H1 (cell line): Measurements from ENCODE around the gene CDC42EP2. TPM values are rescaled to one million over a fixed set of nuclear protein-coding genes. Genes with fewer than 3 reads are reported as not detected.

Experiments
- CTCF ChIA-PET: fragments of 300-600 bp; sonication (Branson Sonifier 250); formaldehyde crosslinking; loops from one replicate; lab custom pipeline; 2021; ENCODE audit not compliant: partially characterized antibody; lab: Charles Lee
- POLR2A ChIA-PET: fragments of 300-600 bp; sonication (Branson Sonifier 250); formaldehyde crosslinking; loops from one replicate; lab custom pipeline; 2021; ENCODE audit warnings: inconsistent platforms; ENCODE audit not compliant: partially characterized antibody; lab: Charles Lee
- DNase-seq, 2 experiments: peaks; one replicate each; pipeline versions ENCODE4 v3.0.0 to v3.0.0-alpha.2; 2010 to 2022; ENCODE audit warnings: low spot score in 2 of 2, low read depth in 1 of 2, mixed read lengths in 1 of 2
- FAIRE-seq: peaks from 2 replicates; lab custom pipeline; 2011; peaks lifted over from hg19 to GRCh38; lab: Jason Lieb, UNC
- H2AFZ ChIP-seq: 2 replicates; pipeline ENCODE4 v1.8.1; 2012; ENCODE audit warnings: low read length, inconsistent platforms
- H2AK5ac ChIP-seq: 2 replicates; pipeline ENCODE4 v1.6.1; 2013; ENCODE audit warnings: low read depth, low read length
- H2BK120ac ChIP-seq: replicated peaks from 2 replicates; pipeline ENCODE3; 2013; ENCODE audit warnings: low read depth, low read length, inconsistent platforms
- H2BK12ac ChIP-seq: 2 replicates; pipeline ENCODE4 v1.6.1; 2013; ENCODE audit warnings: low read depth, low read length
- H2BK15ac ChIP-seq: 2 replicates; pipeline ENCODE4 v1.6.1; 2013; ENCODE audit warnings: low read length
- H2BK20ac ChIP-seq: 2 replicates; pipeline ENCODE4 v1.6.1; 2013; ENCODE audit warnings: low read length
- H2BK5ac ChIP-seq: 2 replicates; pipeline ENCODE4 v1.6.1; 2013; ENCODE audit warnings: low read depth, low read length
- H3K14ac ChIP-seq: 2 replicates; pipeline ENCODE4 v1.6.1; 2013; ENCODE audit warnings: inconsistent platforms; ENCODE audit not compliant: insufficient read length
- H3K18ac ChIP-seq: 2 replicates; pipeline ENCODE4 v1.6.1; 2013; ENCODE audit warnings: low read length; ENCODE audit errors: extremely low read depth
- H3K23ac ChIP-seq: 2 replicates; pipeline ENCODE4 v1.6.1; 2013; ENCODE audit warnings: inconsistent platforms; ENCODE audit not compliant: insufficient read length
- H3K23me2 ChIP-seq: 2 replicates; pipeline ENCODE4 v1.6.1; 2013; ENCODE audit warnings: low read depth, low read length
- H3K27ac ChIP-seq: 2 replicates; pipeline ENCODE4 v1.6.1; 2011; ENCODE audit warnings: low read depth, low read length, inconsistent platforms
- H3K27me3 ChIP-seq, 4 experiments: replicated peaks in 1 of 4; 1 replicate in 1 of 4; 2 replicates in 3 of 4; pipeline versions ENCODE4 v1.6.1 to v1.8.1; 2011 to 2013; ENCODE audit warnings: low read length in 3 of 4, mild to moderate bottlenecking in 3 of 4, inconsistent platforms in 2 of 4, mixed read lengths in 2 of 4, moderate library complexity in 1 of 4; ENCODE audit not compliant: control insufficient read depth in 3 of 4, insufficient read depth in 3 of 4; ENCODE audit errors: extremely low read depth in 1 of 4
- H3K36me3 ChIP-seq, 4 experiments: 2 replicates each; pipeline versions ENCODE4 v1.6.1 to v1.8.1; 2011 to 2013; ENCODE audit warnings: mild to moderate bottlenecking in 4 of 4, low read length in 3 of 4, moderate library complexity in 2 of 4, control low read depth in 1 of 4, inconsistent platforms in 1 of 4; ENCODE audit not compliant: insufficient read depth in 4 of 4, control insufficient read depth in 2 of 4
- H3K4ac ChIP-seq: replicated peaks from 2 replicates; pipeline ENCODE3; 2013; ENCODE audit warnings: low read length, low read depth, mixed read lengths, inconsistent platforms; ENCODE audit not compliant: insufficient read length
- H3K4me1 ChIP-seq, 4 experiments: replicated peaks in 1 of 4; 1 replicate in 1 of 4; 2 replicates in 3 of 4; pipeline versions ENCODE4 v1.6.1 to v1.8.1; 2011 to 2013; ENCODE audit warnings: low read length in 3 of 4, inconsistent platforms in 2 of 4, mixed read lengths in 1 of 4; ENCODE audit not compliant: insufficient read depth in 4 of 4, control insufficient read depth in 3 of 4
- H3K4me2 ChIP-seq, 2 experiments: 2 replicates each; pipeline versions ENCODE4 v1.6.1 to v1.8.1; 2011 to 2013; ENCODE audit warnings: low read depth in 2 of 2, low read length in 2 of 2, control low read depth in 1 of 2, inconsistent platforms in 1 of 2, mild to moderate bottlenecking in 1 of 2; ENCODE audit not compliant: insufficient read depth in 1 of 2
- H3K4me3 ChIP-seq, 4 experiments: fragments of 200-600, 300-600 bp in 1 of 4; sonication (generic), shearing (Covaris generic), sonication (Bioruptor Twin) in 1 of 4; 2 replicates each; pipeline versions ENCODE4 v1.5.1 to v1.8.1; 2011 to 2016; ENCODE audit warnings: low read length in 4 of 4, low read depth in 3 of 4, control low read depth in 2 of 4, inconsistent platforms in 2 of 4, mild to moderate bottlenecking in 2 of 4, mixed read lengths in 1 of 4, moderate library complexity in 1 of 4; ENCODE audit not compliant: insufficient read depth in 2 of 4; ENCODE audit errors: extremely low read depth in 1 of 4
- H3K56ac ChIP-seq: replicated peaks from 2 replicates; pipeline ENCODE3; 2013; ENCODE audit warnings: low read depth, mild to moderate bottlenecking, mixed read lengths, low read length, inconsistent platforms; ENCODE audit not compliant: insufficient read length
- H3K79me1 ChIP-seq: 2 replicates; pipeline ENCODE4 v1.6.1; 2013; ENCODE audit warnings: low read depth, low read length, control low read depth
- H3K79me2 ChIP-seq, 2 experiments: 2 replicates each; pipeline versions ENCODE4 v1.6.1 to v1.8.1; 2012 to 2013; ENCODE audit warnings: low read length in 2 of 2, mild to moderate bottlenecking in 2 of 2, inconsistent platforms in 1 of 2; ENCODE audit not compliant: insufficient read depth in 2 of 2, control insufficient read depth in 1 of 2
- H3K9ac ChIP-seq, 4 experiments: replicated peaks in 1 of 4; 1 replicate in 1 of 4; 2 replicates in 3 of 4; pipeline versions ENCODE4 v1.6.1 to v1.8.1; 2011 to 2013; ENCODE audit warnings: low read depth in 3 of 4, low read length in 3 of 4, control low read depth in 2 of 4, mild to moderate bottlenecking in 2 of 4, moderate library complexity in 2 of 4, inconsistent platforms in 1 of 4; ENCODE audit errors: extremely low read depth in 1 of 4
- H3K9me3 ChIP-seq, 2 experiments: 2 replicates each; pipeline versions ENCODE4 v1.6.1 to v1.8.1; 2012 to 2013; ENCODE audit warnings: mild to moderate bottlenecking in 2 of 2, moderate library complexity in 2 of 2, control low read depth in 1 of 2, inconsistent platforms in 1 of 2, low read depth in 1 of 2, low read length in 1 of 2, mixed read lengths in 1 of 2; ENCODE audit not compliant: insufficient read depth in 2 of 2
- H4K20me1 ChIP-seq, 2 experiments: replicated peaks in 1 of 2; 2 replicates each; pipeline versions ENCODE3 to v1.8.1; 2011 to 2013; ENCODE audit warnings: inconsistent platforms in 2 of 2, low read length in 2 of 2, mild to moderate bottlenecking in 1 of 2; ENCODE audit not compliant: insufficient read depth in 2 of 2, control insufficient read depth in 1 of 2
- H4K5ac ChIP-seq: 2 replicates; pipeline ENCODE4 v1.6.1; 2013; ENCODE audit warnings: low read length, low read depth, mixed read lengths, inconsistent platforms; ENCODE audit not compliant: insufficient read length
- H4K8ac ChIP-seq: 2 replicates; pipeline ENCODE4 v1.8.0; 2013; ENCODE audit warnings: mild to moderate bottlenecking, moderate library complexity, low read length, inconsistent platforms; ENCODE audit not compliant: insufficient read depth; ENCODE audit errors: extremely low read depth
- H4K91ac ChIP-seq: replicated peaks from 2 replicates; pipeline ENCODE3; 2013; ENCODE audit warnings: low read length, mixed read lengths, inconsistent platforms; ENCODE audit not compliant: insufficient read length
- BCL11A ChIP-seq, 2 experiments: IDR thresholded peaks; one replicate each; pipeline ENCODE4 v1.6.1; 2011; ENCODE audit warnings: low read depth in 2 of 2, low read length in 2 of 2, mild to moderate bottlenecking in 2 of 2
- CHD1 ChIP-seq: IDR thresholded peaks from 2 replicates; pipeline ENCODE4 v1.6.1; 2012; ENCODE audit warnings: low read depth, low read length, improper control_type of control experiment
- CHD2 ChIP-seq: IDR thresholded peaks from 2 replicates; pipeline ENCODE4 v1.6.1; 2012; ENCODE audit warnings: low read length, improper control_type of control experiment
- EZH2 ChIP-seq: fragments of 200-600 bp; sonication (generic); IDR thresholded peaks from 2 replicates; pipeline ENCODE4 v1.7.1; 2012; ENCODE audit warnings: low read depth, mild to moderate bottlenecking, moderate library complexity, low read length, inconsistent platforms; ENCODE audit not compliant: severe bottlenecking
- MAFK ChIP-seq: IDR thresholded peaks from 2 replicates; pipeline ENCODE4 v1.6.1; 2012; ENCODE audit warnings: low read depth, mild to moderate bottlenecking, improper control_type of control experiment, low read length
- NANOG ChIP-seq: IDR thresholded peaks from 2 replicates; pipeline ENCODE4 v1.6.1; 2011; ENCODE audit warnings: low read length, low read depth, mild to moderate bottlenecking, inconsistent platforms; ENCODE audit not compliant: insufficient read depth, poor library complexity, severe bottlenecking
- SAP30 ChIP-seq: fragments of 300-600 bp; sonication (generic); IDR thresholded peaks from 2 replicates; pipeline ENCODE4 v1.7.1; 2012; ENCODE audit warnings: low read length, moderate library complexity, mild to moderate bottlenecking, inconsistent platforms; ENCODE audit not compliant: insufficient read depth, insufficient replicate concordance
- SP4 ChIP-seq: IDR thresholded peaks from 2 replicates; pipeline ENCODE4 v1.6.1; 2012; ENCODE audit warnings: low read length, inconsistent platforms
- ZNF274 ChIP-seq: IDR thresholded peaks from 2 replicates; pipeline ENCODE4 v1.7.0; 2012; ENCODE audit warnings: low read length, borderline replicate concordance; ENCODE audit errors: extremely low read depth
- WGBS, 2 experiments: shearing (Covaris generic) in 1 of 2; methylation state at CpG; one replicate each; pipeline versions ENCODE4 v1.1.6 to v1.1.7; 2013 to 2015; ENCODE audit warnings: low lambda C conversion rate in 2 of 2, mixed read lengths in 2 of 2, inconsistent platforms in 1 of 2, low coverage in 1 of 2, missing lambda C conversion rate in 1 of 2; ENCODE audit not compliant: insufficient replicate concordance in 2 of 2, insufficient coverage in 1 of 2, insufficient read length in 1 of 2; ENCODE audit errors: extremely low coverage in 1 of 2, missing lambda C conversion rate in 1 of 2; 5-methylcytosine and 5-hydroxymethylcytosine counted together
- polyA plus RNA-seq, 7 experiments: library from polyadenylated mRNA; depleted of rRNA in 3 of 7; stranded (reverse) in 5 of 7; unstranded in 2 of 7; fragments of >200 nt in 5 of 7; fragments of 200-250 nt in 2 of 7; gene quantifications; 1 replicate in 5 of 7; 2 replicates in 1 of 7; 4 replicates in 1 of 7; pipeline versions ENCODE4 v1.2.1 to v1.2.3, GENCODE V29; 2011 to 2013; ENCODE audit warnings: missing spikeins in 2 of 7, mixed read lengths in 2 of 7
- total RNA-seq: library from RNA; stranded (reverse); fragmentation: NEBNext Ultra II Directional; extraction: Animal tissue kit (Norgen Biotek cat#: 25700); gene quantifications from 2 replicates; pipeline ENCODE4 v1.2.1, GENCODE V29; 2021
- TF ChIP-seq, protein P1 (sequence below), 3 experiments: IDR thresholded peaks; 1 replicate in 2 of 3; 2 replicates in 1 of 3; pipeline versions ENCODE4 v1.5.1 to v1.6.1; 2011; ENCODE audit warnings: low read length in 3 of 3, mild to moderate bottlenecking in 3 of 3, inconsistent platforms in 2 of 3, low read depth in 1 of 3, moderate library complexity in 1 of 3; ENCODE audit not compliant: insufficient read depth in 1 of 3; ENCODE audit errors: control extremely low read depth in 1 of 3

CDC42EP2 gene
- total and polyA plus RNA-seq, 2 of the 8 experiments (the other 6 are each of a cell fraction or from before 2014, with no cell fraction given), result 11.8 to 13.3 TPM

DNA sequence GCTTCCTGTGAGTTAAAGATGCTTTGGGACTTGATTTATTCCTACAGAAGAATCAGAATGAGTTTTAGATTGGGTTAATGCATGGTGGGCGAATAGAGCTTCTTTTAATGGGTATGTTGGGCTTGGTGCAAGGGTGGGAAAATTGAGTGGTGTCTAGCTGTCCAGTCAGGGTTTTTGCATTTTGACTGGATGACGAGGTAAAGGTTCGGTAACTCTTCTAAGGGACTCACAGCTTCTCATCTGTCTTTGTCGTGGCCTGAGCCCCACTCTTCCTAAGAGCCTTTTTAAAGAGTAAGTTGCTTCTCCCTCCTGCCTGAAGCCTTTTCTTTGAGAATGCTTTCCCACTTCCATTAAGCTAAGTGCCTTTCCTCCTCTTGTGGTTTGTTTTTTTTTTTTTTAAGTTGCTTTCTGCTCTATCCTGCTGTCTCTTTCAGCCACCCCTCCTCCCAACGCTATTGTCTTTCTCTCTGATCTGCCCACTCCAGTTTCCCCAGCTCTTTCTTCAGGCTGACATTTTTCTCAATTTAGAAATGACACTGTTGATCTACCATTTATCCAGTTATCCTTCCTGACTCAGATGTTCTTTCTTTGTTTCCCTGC lies 20.1 kb downstream of the CDC42EP2 start:
- WGBS, 2 experiments, result 41% methylated on average over 5 of the region's 5 CpGs; no CpG with 5 or more reads in 1 of the 2 experiments
- H3K9me3 ChIP-seq, result no peaks in the 10 kb centered on the region
- TF ChIP-seq SAP30, result no peak
- TF ChIP-seq BCL11A (IDR thresholded peaks at IDR 0.05; ENCODE audit: low read depth in 2 of 2, low read length in 2 of 2), result no peak
- TF ChIP-seq EZH2, result no peak
- no peak for TF ChIP-seq SP4
- no peak for TF ChIP-seq CHD1
- no peak for TF ChIP-seq ZNF274
- no peak for TF ChIP-seq CHD2
- TF ChIP-seq MAFK, result no peak
- TF ChIP-seq, protein P1, sequence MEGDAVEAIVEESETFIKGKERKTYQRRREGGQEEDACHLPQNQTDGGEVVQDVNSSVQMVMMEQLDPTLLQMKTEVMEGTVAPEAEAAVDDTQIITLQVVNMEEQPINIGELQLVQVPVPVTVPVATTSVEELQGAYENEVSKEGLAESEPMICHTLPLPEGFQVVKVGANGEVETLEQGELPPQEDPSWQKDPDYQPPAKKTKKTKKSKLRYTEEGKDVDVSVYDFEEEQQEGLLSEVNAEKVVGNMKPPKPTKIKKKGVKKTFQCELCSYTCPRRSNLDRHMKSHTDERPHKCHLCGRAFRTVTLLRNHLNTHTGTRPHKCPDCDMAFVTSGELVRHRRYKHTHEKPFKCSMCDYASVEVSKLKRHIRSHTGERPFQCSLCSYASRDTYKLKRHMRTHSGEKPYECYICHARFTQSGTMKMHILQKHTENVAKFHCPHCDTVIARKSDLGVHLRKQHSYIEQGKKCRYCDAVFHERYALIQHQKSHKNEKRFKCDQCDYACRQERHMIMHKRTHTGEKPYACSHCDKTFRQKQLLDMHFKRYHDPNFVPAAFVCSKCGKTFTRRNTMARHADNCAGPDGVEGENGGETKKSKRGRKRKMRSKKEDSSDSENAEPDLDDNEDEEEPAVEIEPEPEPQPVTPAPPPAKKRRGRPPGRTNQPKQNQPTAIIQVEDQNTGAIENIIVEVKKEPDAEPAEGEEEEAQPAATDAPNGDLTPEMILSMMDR (IDR thresholded peaks at IDR 0.05; ENCODE audit: control extremely low read depth in 1 of 3, insufficient read depth in 1 of 3, low read depth in 1 of 3, low read length in 3 of 3), result no peak
- no peak for TF ChIP-seq NANOG

More for the DNA sequence above, 20.1 kb downstream of the CDC42EP2 start:
- peaks cover 0 to 4% (median 3%) of the 10 kb centered on the region in 4 experiments; a peak in 3 of 7 replicates for H3K4me1 ChIP-seq
- H4K8ac ChIP-seq, result no peak overlapping the region
- H2BK12ac ChIP-seq, result no peak overlapping the region
- H2BK120ac ChIP-seq, result no peak overlapping the region
- no peak overlapping the region for H2BK20ac ChIP-seq
- H3K79me2 ChIP-seq, result peaks cover 11 to 51% of the 10 kb centered on the region in 2 experiments
- no peak overlapping the region for H4K91ac ChIP-seq
- H3K79me1 ChIP-seq, result peaks cover 10% of the 10 kb centered on the region
- peaks cover 8 to 9% of the 10 kb centered on the region in 2 experiments for H4K20me1 ChIP-seq
- H2BK15ac ChIP-seq, result no peak overlapping the region
- no peak overlapping the region for H3K14ac ChIP-seq
- no peak overlapping the region for H2BK5ac ChIP-seq
- no peaks in the 10 kb centered on the region for H3K27me3 ChIP-seq
- H4K5ac ChIP-seq, result no peak overlapping the region
- ChIA-PET POLR2A (interaction anchor here (0.6 to 20.9 kb wide), 13 partner anchors 9 to 190 kb away, joined by 3 to 208 read pairs (median 6); partner anchors contain the start of genes CDC42EP2, MALAT1, NEAT1 and SCYL1), CTCF (interaction anchor here (0.7 to 52.8 kb wide), 7 partner anchors 12 to 81 kb away, joined by 3 to 1179 read pairs (median 3); partner anchors contain the start of genes CDC42EP2 and TIGD3)
- peaks cover 0 to 3% (median 0%) of the 10 kb centered on the region in 4 experiments; a peak in 1 of 8 replicates for H3K36me3 ChIP-seq
- no peak for DNase-seq
- no peak overlapping the region for H3K56ac ChIP-seq
- no peak overlapping the region for H3K4ac ChIP-seq
- peak overlapping the region; percentile 89 to 96 (median 94) for H3K4me3 ChIP-seq
- H3K27ac ChIP-seq, result no peak overlapping the region
- H3K23me2 ChIP-seq, result peaks cover 3% of the 10 kb centered on the region
- H2AK5ac ChIP-seq, result no peak overlapping the region
- FAIRE-seq, result no peak
- no peak overlapping the region for H2AFZ ChIP-seq
- peak overlapping the region; percentile 81 to 100 for H3K4me2 ChIP-seq
- H3K9ac ChIP-seq, result peak overlapping the region in 2 of 4 experiments; percentile 94 to 96; a peak in 3 of 7 replicates
- no peak overlapping the region for H3K18ac ChIP-seq
- H3K23ac ChIP-seq, result no peak overlapping the region
